H9 (cell line): ENCODE results near the gene ETFBKMT. TPM values are rescaled to one million over a fixed set of nuclear protein-coding genes. Genes with fewer than 3 reads are reported as not detected.

Source experiments
- DNase-seq: peaks from one replicate; pipeline ENCODE4 v3.0.0-alpha.2; 2017
- H2AFZ ChIP-seq: one replicate; pipeline ENCODE4 v1.6.1; 2013; ENCODE audit warnings: mild to moderate bottlenecking, low read length, control low read depth, moderate library complexity
- H2AK5ac ChIP-seq: 2 replicates; pipeline ENCODE4 v1.6.1; 2013; ENCODE audit warnings: low read length, control low read depth, mixed read lengths; ENCODE audit not compliant: insufficient read length
- H2BK120ac ChIP-seq: one replicate; pipeline ENCODE4 v1.6.1; 2013; ENCODE audit warnings: low read depth, mild to moderate bottlenecking, low read length, control low read depth, inconsistent platforms; ENCODE audit not compliant: poor library complexity, severe bottlenecking
- H2BK12ac ChIP-seq: 2 replicates; pipeline ENCODE4 v1.6.1; 2013; ENCODE audit warnings: low read length, control low read depth, mixed read lengths, low read depth; ENCODE audit not compliant: insufficient read length
- H2BK15ac ChIP-seq: 2 replicates; pipeline ENCODE4 v1.6.1; 2013; ENCODE audit warnings: low read depth, low read length, control low read depth
- H2BK20ac ChIP-seq: one replicate; pipeline ENCODE4 v1.6.1; 2013; ENCODE audit warnings: low read depth, mild to moderate bottlenecking, low read length, control low read depth, inconsistent platforms; ENCODE audit not compliant: poor library complexity, severe bottlenecking
- H2BK5ac ChIP-seq: 2 replicates; pipeline ENCODE4 v1.6.1; 2013; ENCODE audit warnings: low read length, control low read depth, mixed read lengths; ENCODE audit not compliant: insufficient read length
- H3K14ac ChIP-seq: 2 replicates; pipeline ENCODE4 v1.6.1; 2013; ENCODE audit warnings: low read length, control low read depth; ENCODE audit not compliant: insufficient read depth
- H3K18ac ChIP-seq: 2 replicates; pipeline ENCODE4 v1.6.1; 2013; ENCODE audit warnings: low read depth, mild to moderate bottlenecking, mixed read lengths, low read length, control low read depth; ENCODE audit not compliant: insufficient read length
- H3K23ac ChIP-seq: 2 replicates; pipeline ENCODE4 v1.6.1; 2013; ENCODE audit warnings: low read length, control low read depth, mixed read lengths, low read depth; ENCODE audit not compliant: insufficient read length
- H3K23me2 ChIP-seq: 2 replicates; pipeline ENCODE4 v1.6.1; 2013; ENCODE audit warnings: low read depth, mild to moderate bottlenecking, mixed read lengths, low read length, control low read depth; ENCODE audit not compliant: insufficient read length, poor library complexity, severe bottlenecking
- H3K27ac ChIP-seq: 2 replicates; pipeline ENCODE4 v1.5.1; 2013; ENCODE audit warnings: low read length, control low read depth, mixed read lengths, low read depth; ENCODE audit not compliant: insufficient read length
- H3K27me3 ChIP-seq: 2 replicates; pipeline ENCODE4 v1.6.1; 2013; ENCODE audit warnings: low read length, control low read depth, inconsistent platforms; ENCODE audit not compliant: insufficient read depth
- H3K4ac ChIP-seq: 2 replicates; pipeline ENCODE4 v1.6.1; 2013; ENCODE audit warnings: low read depth, mild to moderate bottlenecking, control low read depth, inconsistent platforms, low read length, moderate library complexity
- H3K4me1 ChIP-seq: 2 replicates; pipeline ENCODE4 v1.6.1; 2013; ENCODE audit warnings: low read length, control low read depth, inconsistent platforms; ENCODE audit not compliant: insufficient read depth
- H3K4me2 ChIP-seq: 2 replicates; pipeline ENCODE4 v1.6.1; 2013; ENCODE audit warnings: low read length, control low read depth, mixed read lengths; ENCODE audit not compliant: insufficient read length, insufficient read depth
- H3K56ac ChIP-seq: 2 replicates; pipeline ENCODE4 v1.6.1; 2013; ENCODE audit warnings: low read depth, mild to moderate bottlenecking, mixed read lengths, low read length, control low read depth; ENCODE audit not compliant: insufficient read length
- H3K79me1 ChIP-seq: 2 replicates; pipeline ENCODE4 v1.6.1; 2013; ENCODE audit warnings: low read depth, mild to moderate bottlenecking, moderate library complexity, low read length, control low read depth, inconsistent platforms; ENCODE audit not compliant: insufficient read depth, poor library complexity, severe bottlenecking
- H3K79me2 ChIP-seq: 2 replicates; pipeline ENCODE4 v1.6.1; 2013; ENCODE audit warnings: low read length, control low read depth, inconsistent platforms; ENCODE audit not compliant: insufficient read depth
- H3K9ac ChIP-seq: 2 replicates; pipeline ENCODE4 v1.6.1; 2013; ENCODE audit warnings: low read length, control low read depth, mixed read lengths; ENCODE audit not compliant: insufficient read length; ENCODE audit errors: extremely low read depth
- H3K9me3 ChIP-seq: one replicate; pipeline ENCODE4 v1.6.1; 2013; ENCODE audit warnings: low read depth, low read length, inconsistent platforms; ENCODE audit not compliant: control insufficient read depth
- H3T11ph ChIP-seq: one replicate; pipeline ENCODE4 v1.6.1; 2013; ENCODE audit warnings: mild to moderate bottlenecking, low read length, control low read depth, inconsistent platforms
- H4K20me1 ChIP-seq: one replicate; pipeline ENCODE4 v1.6.1; 2013; ENCODE audit not compliant: control insufficient read depth, insufficient read length, insufficient read depth
- H4K5ac ChIP-seq: 2 replicates; pipeline ENCODE4 v1.6.1; 2013; ENCODE audit warnings: low read depth, mild to moderate bottlenecking, mixed read lengths, low read length, control low read depth; ENCODE audit not compliant: insufficient read length
- H4K8ac ChIP-seq: replicated peaks from 2 replicates; pipeline ENCODE4 v1.6.1; 2013; ENCODE audit warnings: low read length, control low read depth, mixed read lengths, low read depth; ENCODE audit not compliant: insufficient read length
- H4K91ac ChIP-seq: 2 replicates; pipeline ENCODE4 v1.6.1; 2013; ENCODE audit warnings: low read depth, mild to moderate bottlenecking, moderate library complexity, mixed read lengths, low read length, control low read depth; ENCODE audit not compliant: insufficient read length
- H3K27ac Mint-ChIP-seq, 3 experiments: 2 replicates in 2 of 3; 3 replicates in 1 of 3; pipeline ENCODE4 v1.8.0; 2020 to 2021; ENCODE audit warnings: mixed read lengths in 3 of 3, mild to moderate bottlenecking in 1 of 3, moderate library complexity in 1 of 3
- H3K27me3 Mint-ChIP-seq: 2 replicates; pipeline ENCODE4 v1.8.0; 2021; ENCODE audit warnings: low read depth, mild to moderate bottlenecking, moderate library complexity, mixed read lengths
- H3K36me3 Mint-ChIP-seq, 3 experiments: 2 replicates in 2 of 3; 3 replicates in 1 of 3; pipeline ENCODE4 v1.8.0; 2020 to 2021; ENCODE audit warnings: low read depth in 3 of 3, mixed read lengths in 3 of 3; ENCODE audit not compliant: insufficient read depth in 1 of 3
- H3K4me1 Mint-ChIP-seq, 2 experiments: 2 replicates each; pipeline ENCODE4 v1.8.0; 2020; ENCODE audit warnings: mixed read lengths in 2 of 2
- H3K4me3 Mint-ChIP-seq, 2 experiments: 2 replicates in 1 of 2; 3 replicates in 1 of 2; pipeline ENCODE4 v1.8.0; 2020 to 2021; ENCODE audit warnings: mild to moderate bottlenecking in 2 of 2, mixed read lengths in 2 of 2, moderate library complexity in 1 of 2
- H3K9me3 Mint-ChIP-seq, 2 experiments: 2 replicates in 1 of 2; 3 replicates in 1 of 2; pipeline ENCODE4 v1.8.0; 2020; ENCODE audit warnings: mild to moderate bottlenecking in 2 of 2, mixed read lengths in 2 of 2, moderate library complexity in 1 of 2
- CTCF ChIP-seq: fragments of 200-600 bp; sonication (generic); conservative IDR thresholded peaks from 3 replicates; pipeline ENCODE4 v1.8.0; 2021; ENCODE audit warnings: antibody characterized with exemption, mild to moderate bottlenecking
- WGBS: extraction: QIAGEN DNeasy Blood & Tissue Kit; methylation state at CpG from one replicate; pipeline ENCODE4 v1.1.7; 2013; ENCODE audit warnings: missing lambda C conversion rate, low lambda C conversion rate, mixed read lengths; ENCODE audit not compliant: insufficient read length; ENCODE audit errors: extremely low coverage; 5-methylcytosine and 5-hydroxymethylcytosine counted together
- total RNA-seq: library from RNA; stranded (reverse); gene quantifications from 2 replicates; pipeline ENCODE4 v1.2.1, GENCODE V29; 2021

ETFBKMT gene
- total RNA-seq, 1 experiment from 2014 or later: 0.81 TPM

GRCh38 chr12:31620311-31620710, 39.2 kb upstream of the ETFBKMT start:
- no CpG with 5 or more reads among the region's 2 CpGs for WGBS
- no peaks in the 10 kb centered on the region for H3K9me3 Mint-ChIP-seq

More at GRCh38 chr12:31620311-31620710, 39.2 kb upstream of the ETFBKMT start:
- Histone ChIP-seq H4K5ac (no peak overlapping the region), H3K4me1 (no peaks in the 10 kb centered on the region), H3K18ac (no peak overlapping the region), H4K91ac (no peak overlapping the region), H2BK20ac (no peak overlapping the region), H3K4ac (no peak overlapping the region), H2BK5ac (no peak overlapping the region), H2AK5ac (no peak overlapping the region), H4K20me1 (no peaks in the 10 kb centered on the region), H2BK12ac (no peak overlapping the region), H3K56ac (no peak overlapping the region), H3T11ph (no peak overlapping the region), H3K9ac (no peak overlapping the region), H3K79me1 (no peaks in the 10 kb centered on the region), H3K27ac (no peak overlapping the region), H3K4me2 (no peak overlapping the region), H3K79me2 (no peaks in the 10 kb centered on the region), H2BK120ac (no peak overlapping the region), H2AFZ (no peak overlapping the region), H4K8ac (no peak overlapping the region), H3K27me3 (no peaks in the 10 kb centered on the region), H3K9me3 (no peaks in the 10 kb centered on the region), H2BK15ac (no peak overlapping the region), H3K23ac (no peak overlapping the region), H3K14ac (no peak overlapping the region), H3K23me2 (no peaks in the 10 kb centered on the region)
- Mint-ChIP-seq H3K36me3 (no peaks in the 10 kb centered on the region), H3K4me3 (no peak overlapping the region), H3K27ac (no peak overlapping the region), H3K27me3 (no peaks in the 10 kb centered on the region; the same call in 1 of the 2 replicates), H3K4me1 (no peaks in the 10 kb centered on the region)
- DNase-seq: no peak
- TF ChIP-seq CTCF: no peak
